ENCODE results near the gene DAPK1.

DAPK1 gene

GRCh38 chr9:87507576-87507975 lies 9.9 kb downstream of the DAPK1 start:
- no peak for DNase-seq
- Histone ChIP-seq H3K18ac (ENCODE audit: low read depth in 1 of 2, low read length in 2 of 2) (no peak overlapping the region), H4K91ac (ENCODE audit: low read length) (no peak overlapping the region), H4K8ac (ENCODE audit: low read length) (no peak overlapping the region), H3K23ac (ENCODE audit: low read length in 2 of 2) (no peak overlapping the region), H3K4me3 (ENCODE audit: insufficient read depth in 1 of 2, low read depth in 1 of 2, low read length in 2 of 2) (no peak overlapping the region), H2BK5ac (ENCODE audit: low read depth, low read length, poor library complexity, severe bottlenecking) (no peak overlapping the region), H3K9me3 (ENCODE audit: control insufficient read depth, low read length) (no peaks in the 10 kb centered on the region), H2AK5ac (ENCODE audit: low read length, severe bottlenecking) (no peak overlapping the region), H3K27me3 (ENCODE audit: control insufficient read depth in 1 of 2, insufficient read depth in 1 of 2, low read length in 2 of 2) (no peaks in the 10 kb centered on the region), H2BK12ac (ENCODE audit: low read length in 2 of 2) (no peak overlapping the region), H3K4me2 (ENCODE audit: low read length, poor library complexity, severe bottlenecking) (no peak overlapping the region), H3K4me1 (ENCODE audit: control insufficient read depth, insufficient read depth, low read depth, low read length) (peaks cover 9% of the 10 kb centered on the region), H3K14ac (ENCODE audit: low read length in 2 of 2) (no peak overlapping the region), H3K36me3 (ENCODE audit: control insufficient read depth in 1 of 2, insufficient read depth in 2 of 2, low read depth in 1 of 2, low read length in 2 of 2) (peaks cover 2 to 32% of the 10 kb centered on the region in 2 experiments), H2BK120ac (ENCODE audit: low read depth, low read length) (no peak overlapping the region), H3K9ac (ENCODE audit: low read length) (no peak overlapping the region), H2AFZ (ENCODE audit: low read depth, low read length) (no peak overlapping the region), H2BK15ac (ENCODE audit: low read depth, poor library complexity, severe bottlenecking) (no peak overlapping the region), H3K27ac (ENCODE audit: low read length, poor library complexity, severe bottlenecking) (no peak overlapping the region), H3K79me1 (replicated peaks; ENCODE audit: low read length, poor library complexity, severe bottlenecking) (peaks cover 30% of the 10 kb centered on the region), H3K4ac (ENCODE audit: low read depth in 1 of 2, low read length in 2 of 2) (no peak overlapping the region)
- WGBS, result 94% methylated on average over 4 of the region's 4 CpGs

GRCh38 chr9:87510252-87510683 lies 12.6 kb downstream of the DAPK1 start:
- peaks cover 9% of the 10 kb centered on the region for H3K4me1 ChIP-seq (ENCODE audit: control insufficient read depth, insufficient read depth, low read depth, low read length)
- H3K4me3 ChIP-seq (ENCODE audit: insufficient read depth in 1 of 2, low read depth in 1 of 2, low read length in 2 of 2), result no peak overlapping the region
- no peak overlapping the region for H2BK12ac ChIP-seq (ENCODE audit: low read length in 2 of 2)
- H3K4ac ChIP-seq (ENCODE audit: low read depth in 1 of 2, low read length in 2 of 2), result no peak overlapping the region
- H3K23ac ChIP-seq (ENCODE audit: low read length in 2 of 2), result no peak overlapping the region
- H4K8ac ChIP-seq (ENCODE audit: low read length), result no peak overlapping the region
- no peak overlapping the region for H3K9ac ChIP-seq (ENCODE audit: low read length)
- no peaks in the 10 kb centered on the region for H3K27me3 ChIP-seq (ENCODE audit: control insufficient read depth in 1 of 2, insufficient read depth in 1 of 2, low read length in 2 of 2)
- no peaks in the 10 kb centered on the region for H3K9me3 ChIP-seq (ENCODE audit: control insufficient read depth, low read length)
- no peak overlapping the region for H3K4me2 ChIP-seq (ENCODE audit: low read length, poor library complexity, severe bottlenecking)
- peak overlapping the region; percentile 5 for H2AK5ac ChIP-seq (ENCODE audit: low read length, severe bottlenecking)
- no peak overlapping the region for H2BK15ac ChIP-seq (ENCODE audit: low read depth, poor library complexity, severe bottlenecking)
- no peak overlapping the region for H3K27ac ChIP-seq (ENCODE audit: low read length, poor library complexity, severe bottlenecking)
- H3K36me3 ChIP-seq (ENCODE audit: control insufficient read depth in 1 of 2, insufficient read depth in 2 of 2, low read depth in 1 of 2, low read length in 2 of 2), result peaks cover 0 to 32% of the 10 kb centered on the region in 2 experiments
- H4K91ac ChIP-seq (ENCODE audit: low read length), result no peak overlapping the region
- H3K14ac ChIP-seq (ENCODE audit: low read length in 2 of 2), result no peak overlapping the region
- WGBS, result 95% methylated on average over 4 of the region's 4 CpGs
- H2BK5ac ChIP-seq (ENCODE audit: low read depth, low read length, poor library complexity, severe bottlenecking), result no peak overlapping the region
- no peak overlapping the region for H3K18ac ChIP-seq (ENCODE audit: low read depth in 1 of 2, low read length in 2 of 2)
- no peak for DNase-seq
- H3K79me1 ChIP-seq (replicated peaks; ENCODE audit: low read length, poor library complexity, severe bottlenecking), result peaks cover 25% of the 10 kb centered on the region
- no peak overlapping the region for H2BK120ac ChIP-seq (ENCODE audit: low read depth, low read length)
- no peak overlapping the region for H2AFZ ChIP-seq (ENCODE audit: low read depth, low read length)

GRCh38 chr9:87512311-87512710 lies 14.6 kb downstream of the DAPK1 start:
- H3K9me3 ChIP-seq (ENCODE audit: control insufficient read depth, low read length), result no peaks in the 10 kb centered on the region
- H3K23ac ChIP-seq (ENCODE audit: low read length in 2 of 2), result no peak overlapping the region
- H4K8ac ChIP-seq (ENCODE audit: low read length), result no peak overlapping the region
- no peak overlapping the region for H2BK15ac ChIP-seq (ENCODE audit: low read depth, poor library complexity, severe bottlenecking)
- H2BK5ac ChIP-seq (ENCODE audit: low read depth, low read length, poor library complexity, severe bottlenecking), result no peak overlapping the region
- H3K4ac ChIP-seq (ENCODE audit: low read depth in 1 of 2, low read length in 2 of 2), result no peak overlapping the region
- no peak overlapping the region for H2AFZ ChIP-seq (ENCODE audit: low read depth, low read length)
- H3K4me1 ChIP-seq (ENCODE audit: control insufficient read depth, insufficient read depth, low read depth, low read length), result peaks cover 25% of the 10 kb centered on the region
- H3K18ac ChIP-seq (ENCODE audit: low read depth in 1 of 2, low read length in 2 of 2), result no peak overlapping the region
- H3K27me3 ChIP-seq (ENCODE audit: control insufficient read depth in 1 of 2, insufficient read depth in 1 of 2, low read length in 2 of 2), result no peaks in the 10 kb centered on the region
- no peak overlapping the region for H2AK5ac ChIP-seq (ENCODE audit: low read length, severe bottlenecking)
- no peak overlapping the region for H3K4me3 ChIP-seq (ENCODE audit: insufficient read depth in 1 of 2, low read depth in 1 of 2, low read length in 2 of 2)
- H3K79me1 ChIP-seq (replicated peaks; ENCODE audit: low read length, poor library complexity, severe bottlenecking), result peaks cover 29% of the 10 kb centered on the region
- H3K27ac ChIP-seq (ENCODE audit: low read length, poor library complexity, severe bottlenecking), result no peak overlapping the region
- peaks cover 0 to 26% of the 10 kb centered on the region in 2 experiments for H3K36me3 ChIP-seq (ENCODE audit: control insufficient read depth in 1 of 2, insufficient read depth in 2 of 2, low read depth in 1 of 2, low read length in 2 of 2)
- H3K4me2 ChIP-seq (ENCODE audit: low read length, poor library complexity, severe bottlenecking), result no peak overlapping the region
- no peak for DNase-seq
- no peak overlapping the region for H3K14ac ChIP-seq (ENCODE audit: low read length in 2 of 2)
- H2BK12ac ChIP-seq (ENCODE audit: low read length in 2 of 2), result no peak overlapping the region
- WGBS, result 99% methylated on average over 4 of the region's 4 CpGs
- H4K91ac ChIP-seq (ENCODE audit: low read length), result no peak overlapping the region
- H3K9ac ChIP-seq (ENCODE audit: low read length), result no peak overlapping the region
- H2BK120ac ChIP-seq (ENCODE audit: low read depth, low read length), result no peak overlapping the region

- 90% methylated on average over 4 of the region's 4 CpGs for WGBS
- no peak for DNase-seq
- Histone ChIP-seq H2AFZ (ENCODE audit: low read depth, low read length) (no peak overlapping the region), H3K27ac (ENCODE audit: low read length, poor library complexity, severe bottlenecking) (no peak overlapping the region), H3K9me3 (ENCODE audit: control insufficient read depth, low read length) (peaks cover 4% of the 10 kb centered on the region), H3K18ac (ENCODE audit: low read depth in 1 of 2, low read length in 2 of 2) (no peak overlapping the region), H3K27me3 (ENCODE audit: control insufficient read depth in 1 of 2, insufficient read depth in 1 of 2, low read length in 2 of 2) (no peaks in the 10 kb centered on the region), H4K8ac (ENCODE audit: low read length) (no peak overlapping the region), H3K36me3 (ENCODE audit: control insufficient read depth in 1 of 2, insufficient read depth in 2 of 2, low read depth in 1 of 2, low read length in 2 of 2) (peaks cover 0 to 26% of the 10 kb centered on the region in 2 experiments), H3K4ac (ENCODE audit: low read depth in 1 of 2, low read length in 2 of 2) (no peak overlapping the region), H3K14ac (ENCODE audit: low read length in 2 of 2) (no peak overlapping the region), H2AK5ac (ENCODE audit: low read length, severe bottlenecking) (no peak overlapping the region), H2BK5ac (ENCODE audit: low read depth, low read length, poor library complexity, severe bottlenecking) (no peak overlapping the region), H3K23ac (ENCODE audit: low read length in 2 of 2) (no peak overlapping the region), H2BK15ac (ENCODE audit: low read depth, poor library complexity, severe bottlenecking) (no peak overlapping the region), H3K79me1 (replicated peaks; ENCODE audit: low read length, poor library complexity, severe bottlenecking) (peaks cover 33% of the 10 kb centered on the region), H3K4me2 (ENCODE audit: low read length, poor library complexity, severe bottlenecking) (no peak overlapping the region), H3K4me1 (ENCODE audit: control insufficient read depth, insufficient read depth, low read depth, low read length) (peaks cover 25% of the 10 kb centered on the region), H3K4me3 (ENCODE audit: insufficient read depth in 1 of 2, low read depth in 1 of 2, low read length in 2 of 2) (no peak overlapping the region), H4K91ac (ENCODE audit: low read length) (no peak overlapping the region), H2BK12ac (ENCODE audit: low read length in 2 of 2) (no peak overlapping the region), H2BK120ac (ENCODE audit: low read depth, low read length) (no peak overlapping the region), H3K9ac (ENCODE audit: low read length) (no peak overlapping the region)
These were observed 15.5 kb downstream of the DAPK1 start for GRCh38 chr9:87513161-87513560.

All from mesenchymal stem cell (in vitro differentiated cells and primary cell).